HG03025 (cell line): ENCODE measurements around the gene EYS.

Experiments used
- ATAC-seq: cut with Tn5 transposase; IDR thresholded peaks from one replicate; pipeline ENCODE4 v1.9.1; 2021; ENCODE audit warnings: mild to moderate bottlenecking, moderate library complexity; ENCODE audit not compliant: unreplicated experiment, low FRiP score

Gene EYS

DNA sequence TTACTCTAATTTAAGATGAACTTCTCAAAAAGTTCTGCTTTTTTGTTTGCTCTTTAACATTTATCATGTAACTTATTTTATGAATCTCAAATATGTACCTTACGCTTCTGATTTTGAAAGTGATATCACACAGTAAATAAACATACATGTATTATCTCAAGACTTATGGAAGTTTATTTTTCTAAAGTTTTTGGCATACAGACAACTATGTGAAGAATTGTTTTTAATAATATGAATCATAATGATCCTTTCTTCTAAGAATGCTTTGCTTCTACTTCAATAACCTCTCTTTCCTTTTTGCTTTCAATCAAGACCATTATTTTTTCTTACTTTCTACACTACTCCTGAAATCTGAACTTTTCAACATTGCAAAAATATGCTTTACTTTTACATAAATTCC is 816.4 kb downstream of the EYS start:
- ATAC-seq: no peak

DNA sequence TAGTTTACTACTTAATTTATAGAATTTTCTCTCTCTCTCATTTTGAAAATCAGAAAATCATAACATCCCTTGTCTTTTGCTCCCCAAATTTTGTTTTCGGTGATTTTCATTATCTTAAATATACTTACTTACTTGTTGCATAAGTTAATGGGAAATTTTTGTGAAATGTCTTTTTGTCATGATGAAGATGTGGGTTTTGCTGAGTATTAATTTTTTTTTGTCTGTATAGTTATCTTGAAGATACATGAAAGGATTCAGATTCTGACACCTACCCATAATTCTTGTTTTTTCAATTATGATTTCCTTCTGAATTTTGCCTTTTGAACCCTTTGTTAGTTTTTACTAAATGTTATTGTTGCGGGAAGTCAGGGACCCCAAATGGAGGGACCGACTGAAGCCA is 817.9 kb downstream of the EYS start:
- no peak for ATAC-seq

DNA sequence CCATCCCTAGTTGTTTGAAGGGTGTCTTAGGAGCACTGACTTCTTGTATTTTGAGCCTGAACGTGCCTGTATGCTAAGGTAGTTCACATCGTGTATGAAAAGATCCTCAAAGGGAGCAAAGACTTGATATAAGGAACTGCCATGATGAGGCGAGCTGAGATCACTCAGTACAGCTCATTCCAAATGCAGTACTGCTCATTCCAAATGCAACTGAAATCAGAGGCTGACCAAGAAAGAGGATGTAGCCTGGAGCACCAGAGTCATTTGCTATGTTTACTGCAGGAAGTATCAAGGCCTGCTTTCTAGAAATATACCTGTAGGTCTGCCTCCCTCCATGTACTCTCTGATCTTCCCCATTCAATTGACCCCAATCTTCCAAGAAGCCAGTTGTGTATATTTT is 832.2 kb downstream of the EYS start:
- ATAC-seq: no peak

- no peak for ATAC-seq
Measured at GRCh38 chr6:64872633-64873032, 834.4 kb downstream of the EYS start.

DNA sequence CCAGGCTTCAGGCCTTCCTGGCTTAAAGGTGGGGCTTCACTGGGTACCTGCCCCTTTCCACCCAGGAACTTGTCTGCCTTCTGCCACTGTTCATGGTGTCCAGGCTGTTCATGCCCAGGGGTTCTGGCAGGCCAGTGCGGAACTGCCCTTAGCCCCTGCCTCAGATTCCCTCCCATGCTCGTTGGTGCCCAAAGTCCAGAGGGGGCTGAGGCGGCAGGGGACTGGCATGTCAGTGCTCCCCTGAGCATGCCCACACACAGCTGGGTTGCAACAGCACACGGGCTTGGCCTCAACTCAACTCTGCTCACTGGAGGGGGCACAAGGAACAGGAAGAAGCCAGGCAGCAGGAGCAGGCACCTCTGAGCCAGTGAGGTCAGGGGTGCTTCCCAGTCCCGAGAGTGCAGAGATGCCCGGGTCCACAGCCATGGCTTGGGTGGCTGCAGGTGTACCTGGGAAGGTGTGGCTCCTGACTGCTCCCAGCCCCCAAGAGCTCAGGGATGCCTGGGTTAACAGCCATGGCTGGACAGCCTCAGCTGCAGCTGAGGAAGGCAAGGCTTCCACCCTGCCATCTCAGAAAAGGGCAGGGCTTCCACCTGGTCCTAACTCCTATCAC is 845.9 kb downstream of the EYS start:
- ATAC-seq: no peak

DNA sequence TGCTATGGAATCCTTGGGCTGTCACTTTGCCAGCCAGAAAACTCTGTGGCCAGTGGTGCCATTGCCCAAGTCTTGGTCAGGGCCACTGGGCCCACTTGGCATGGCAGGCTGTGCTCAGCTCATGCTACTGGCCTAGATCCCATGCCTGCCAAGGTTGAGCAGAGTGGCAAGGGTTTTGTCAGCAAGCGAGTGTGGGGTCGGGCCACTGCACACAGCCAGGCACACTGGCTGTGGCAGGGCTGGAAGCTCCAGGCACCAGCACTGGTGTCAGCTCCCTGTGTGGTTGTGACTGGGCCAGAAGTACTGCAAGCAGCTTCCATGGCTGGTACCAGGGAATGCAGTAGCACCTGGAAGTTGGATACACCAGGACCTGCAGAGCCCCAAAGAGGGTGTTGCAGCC is 846.8 kb downstream of the EYS start:
- ATAC-seq: no peak

- ATAC-seq: no peak
Measured at GRCh38 chr6:64850121-64850520, 856.9 kb downstream of the EYS start.

- no peak for ATAC-seq
Measured at GRCh38 chr6:64848467-64848866, 858.6 kb downstream of the EYS start.

DNA sequence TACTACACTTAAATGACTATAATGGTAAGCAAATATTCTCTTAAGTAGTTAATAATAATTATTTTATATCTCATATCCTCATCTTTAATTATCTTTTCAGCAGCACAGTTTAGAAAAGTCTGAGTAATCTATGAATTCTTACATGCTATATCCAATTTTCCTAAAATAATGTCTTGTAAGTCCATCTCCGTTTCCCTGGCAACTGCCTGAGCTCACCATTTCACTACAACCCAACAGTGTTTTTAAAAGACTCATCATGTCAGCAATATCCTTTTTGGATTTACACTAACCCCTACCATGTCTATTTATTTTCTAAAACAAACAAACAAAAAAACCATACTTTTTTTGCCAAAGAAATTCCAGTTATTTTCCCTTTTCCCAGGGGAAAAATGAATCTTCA is 859.6 kb downstream of the EYS start:
- no peak for ATAC-seq

DNA sequence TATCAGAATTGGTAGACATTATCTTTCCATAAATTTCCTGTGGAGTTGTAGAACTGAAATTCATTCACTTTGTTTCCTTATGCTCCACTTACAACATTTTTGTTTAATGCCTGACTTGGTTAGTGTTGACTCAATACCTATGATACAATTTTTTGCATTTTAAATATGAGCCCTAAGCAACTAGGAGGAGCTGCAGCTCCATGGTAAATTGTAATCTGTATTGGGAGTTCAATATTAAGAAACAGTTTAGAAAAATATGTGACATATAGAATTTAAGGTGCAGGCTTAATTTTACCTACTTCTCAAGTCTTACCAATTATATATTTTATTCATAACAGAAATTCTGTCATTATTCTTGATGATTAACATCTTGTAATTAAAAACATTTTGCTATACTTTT is 868.3 kb downstream of the EYS start:
- no peak for ATAC-seq

DNA sequence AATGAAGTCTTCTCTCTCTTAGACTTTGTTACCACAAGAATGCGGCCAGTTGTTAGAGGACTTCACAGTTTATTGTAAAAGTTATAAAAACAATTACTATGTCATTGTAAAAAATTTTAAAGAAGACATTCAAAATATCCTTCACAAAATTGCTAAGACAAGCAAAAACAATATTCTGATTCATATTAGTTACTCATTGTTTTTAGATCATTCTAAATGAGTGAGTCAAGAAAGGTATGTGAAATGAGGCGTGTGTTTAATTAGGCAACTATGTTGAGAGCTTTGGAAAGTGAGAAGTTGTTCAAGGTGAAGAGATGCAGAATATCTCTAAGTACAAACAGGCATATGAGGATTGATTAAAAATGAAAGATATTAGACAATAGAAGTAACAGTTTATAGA is 875.3 kb downstream of the EYS start:
- ATAC-seq: no peak

DNA sequence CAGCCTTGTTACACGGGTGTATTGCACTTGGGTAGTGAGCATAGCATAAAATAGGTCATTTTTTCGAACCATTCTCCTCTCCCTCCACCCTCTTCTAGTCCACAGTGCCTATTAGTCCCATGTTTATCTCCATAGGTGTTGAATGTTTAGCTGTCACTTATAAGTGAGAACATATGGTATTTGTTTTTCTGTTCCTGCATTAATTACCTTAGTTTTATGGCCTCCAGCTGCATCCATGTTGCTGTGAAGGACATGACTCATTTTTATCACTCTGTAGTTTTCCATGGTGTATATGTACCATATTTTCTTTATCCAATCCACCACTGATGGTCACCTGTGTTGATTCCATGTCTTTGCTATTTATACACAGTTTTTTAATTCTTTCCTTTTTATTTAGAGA is 889.5 kb downstream of the EYS start:
- ATAC-seq: no peak

DNA sequence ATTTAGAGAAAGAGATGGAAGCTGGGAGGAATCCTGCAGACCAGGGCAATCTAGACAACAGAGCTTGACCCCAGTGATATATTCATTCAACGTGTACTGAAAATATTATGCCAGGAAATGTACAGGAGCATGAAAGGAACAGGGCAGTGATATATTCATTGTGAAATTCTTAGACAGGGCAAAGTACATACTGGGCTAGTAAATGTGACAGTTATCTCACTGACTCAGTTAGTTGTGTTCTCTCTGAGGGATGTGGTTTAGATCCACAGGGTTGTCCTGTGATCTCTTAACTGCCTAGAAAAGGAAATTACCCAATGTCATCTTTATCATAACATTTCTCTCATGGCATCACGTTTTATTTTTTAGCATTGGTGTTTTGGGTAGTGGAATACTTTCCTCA is 891.3 kb downstream of the EYS start:
- ATAC-seq: no peak

DNA sequence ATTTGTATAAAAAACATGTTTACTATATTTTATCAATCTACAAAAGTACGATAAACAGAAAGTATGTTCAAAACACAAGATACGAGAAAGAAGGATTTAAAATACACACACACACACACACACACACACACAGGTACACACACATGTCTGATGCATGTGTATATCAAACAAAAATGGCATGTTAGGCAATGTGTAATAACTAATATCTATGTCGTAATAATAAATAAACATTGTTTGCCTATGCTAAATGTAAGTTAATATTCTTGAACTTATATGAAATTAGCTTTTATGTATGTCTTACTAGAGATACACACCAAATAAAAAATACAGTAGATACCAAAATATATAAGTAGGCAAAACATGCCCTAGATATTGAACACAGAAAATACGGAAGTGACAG is 894.9 kb downstream of the EYS start:
- no peak for ATAC-seq

- ATAC-seq: no peak
Measured at GRCh38 chr6:64811119-64811518, 895.9 kb downstream of the EYS start.

- no peak for ATAC-seq
Measured at GRCh38 chr6:64807785-64808184, 899.2 kb downstream of the EYS start.

GRCh38 chr6:64803470-64804166 is 903.4 kb downstream of the EYS start:
- ATAC-seq: no peak

DNA sequence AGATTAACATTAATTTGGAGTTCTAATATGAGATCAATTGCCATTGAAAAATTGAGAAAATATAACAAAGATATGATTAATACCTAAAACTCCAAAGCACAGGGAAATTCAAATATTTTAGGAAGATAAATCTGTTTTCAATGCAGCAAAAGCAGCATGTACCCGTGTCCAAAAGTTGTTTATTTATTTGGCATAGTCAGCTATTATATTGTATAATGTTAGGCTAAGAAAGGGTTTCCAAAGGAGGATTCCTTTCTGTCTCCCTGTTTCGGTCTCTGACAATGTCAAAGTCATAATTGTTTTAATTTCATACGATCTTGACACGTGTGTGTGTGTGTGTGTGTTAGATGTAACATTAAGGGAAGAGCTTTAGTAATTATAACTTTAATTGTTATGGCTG is 914.5 kb downstream of the EYS start:
- ATAC-seq: no peak

DNA sequence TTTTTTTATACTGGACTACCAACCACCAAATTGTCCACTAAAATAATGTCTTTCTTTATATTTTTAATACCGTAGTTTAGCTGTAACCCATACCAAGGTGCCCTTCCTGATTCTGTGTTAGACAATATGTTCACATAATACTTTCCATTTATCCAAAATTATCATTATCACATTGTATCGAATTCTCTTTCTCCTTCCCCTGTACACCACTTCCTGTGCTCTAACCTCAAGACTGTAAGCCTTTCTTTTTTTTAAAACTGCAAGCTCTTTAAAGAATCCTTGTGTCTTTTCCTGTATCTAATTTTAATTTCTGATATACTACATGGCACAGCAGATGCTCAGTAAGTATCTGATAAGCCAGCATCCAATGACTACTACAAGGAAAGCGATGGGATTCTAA is 917.5 kb downstream of the EYS start:
- no peak for ATAC-seq

DNA sequence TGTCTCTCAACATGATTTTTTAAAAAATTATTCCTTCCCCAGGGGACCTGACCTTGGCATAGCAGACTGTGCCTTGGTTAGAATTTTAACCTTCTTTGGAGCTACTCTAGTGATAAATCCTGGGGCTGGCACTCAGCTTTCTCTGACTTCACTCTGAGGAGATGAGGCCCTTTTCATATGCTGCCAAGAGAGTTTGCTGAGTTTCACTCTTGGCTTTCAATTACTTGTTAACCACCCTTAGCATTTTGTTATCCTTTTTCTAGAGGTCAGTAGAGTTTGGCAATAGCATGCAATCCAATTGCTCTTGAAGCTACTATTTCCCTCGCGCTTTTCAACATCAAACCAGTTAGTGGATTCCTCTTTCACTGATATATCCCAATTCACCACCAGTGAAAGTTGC is 920.3 kb downstream of the EYS start:
- no peak for ATAC-seq

DNA sequence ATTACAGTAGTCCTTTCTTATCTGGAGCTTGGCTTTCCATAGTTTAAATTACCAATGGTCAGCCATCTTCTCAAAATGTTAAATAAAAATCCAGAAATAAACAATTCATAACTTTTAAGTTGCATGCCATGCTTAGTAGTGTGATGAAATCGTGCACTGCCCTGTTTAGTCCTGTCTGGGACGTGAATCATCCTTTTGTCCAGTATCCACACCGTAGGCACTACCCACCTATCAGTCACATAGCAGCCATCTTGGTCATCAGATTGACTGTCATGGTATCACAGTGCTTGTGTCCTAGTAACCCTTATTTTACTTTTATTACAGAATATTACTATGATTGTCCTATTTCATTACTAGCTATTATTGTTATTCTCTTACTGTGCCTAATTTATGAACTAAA is 924.1 kb downstream of the EYS start:
- ATAC-seq: no peak

- ATAC-seq: no peak
Measured at GRCh38 chr6:64777941-64778785, 928.9 kb downstream of the EYS start.
